Hepatocyte (in vitro differentiated cells): Measurements from ENCODE around the gene CRTAP.

Experiments
- EZH2 ChIP-seq: fragments of 200-600 bp; sonication (generic); IDR thresholded peaks from 2 replicates; pipeline ENCODE4 v1.6.1; 2016; ENCODE audit warnings: antibody characterized with exemption, mild to moderate bottlenecking, borderline replicate concordance
- EZH2phosphoT487 ChIP-seq: fragments of 200-600 bp; sonication (generic); IDR thresholded peaks from one replicate; pipeline ENCODE4 v1.6.1; 2018; ENCODE audit warnings: antibody characterized with exemption, mild to moderate bottlenecking, low read depth, moderate library complexity; ENCODE audit not compliant: unreplicated experiment, severe bottlenecking
- TF ChIP-seq, protein P1 (sequence below): fragments of 200-600 bp; sonication (generic); IDR thresholded peaks from 2 replicates; pipeline ENCODE4 v1.5.1; 2016; ENCODE audit warnings: antibody characterized with exemption, mild to moderate bottlenecking; ENCODE audit not compliant: poor library complexity

DNA sequence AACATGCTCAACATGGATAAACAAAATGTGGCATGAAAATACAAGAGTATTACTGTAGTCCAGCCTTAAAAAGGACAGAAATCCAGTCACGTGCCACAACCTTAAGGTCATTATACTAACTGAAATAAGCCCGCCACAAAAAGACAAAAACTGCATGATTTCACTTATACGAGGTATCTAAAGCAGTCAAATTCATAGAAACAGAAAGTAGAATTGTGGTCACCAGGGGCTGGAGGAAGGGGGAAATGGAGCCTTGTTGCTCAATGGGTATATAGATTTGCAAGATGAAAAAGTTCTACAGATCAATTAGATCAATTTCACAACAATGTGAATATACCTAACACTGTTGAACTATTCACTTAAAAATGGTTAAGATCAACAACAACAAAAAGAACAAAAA, 24.3 kb upstream of the CRTAP start:
- TF ChIP-seq, protein P1, sequence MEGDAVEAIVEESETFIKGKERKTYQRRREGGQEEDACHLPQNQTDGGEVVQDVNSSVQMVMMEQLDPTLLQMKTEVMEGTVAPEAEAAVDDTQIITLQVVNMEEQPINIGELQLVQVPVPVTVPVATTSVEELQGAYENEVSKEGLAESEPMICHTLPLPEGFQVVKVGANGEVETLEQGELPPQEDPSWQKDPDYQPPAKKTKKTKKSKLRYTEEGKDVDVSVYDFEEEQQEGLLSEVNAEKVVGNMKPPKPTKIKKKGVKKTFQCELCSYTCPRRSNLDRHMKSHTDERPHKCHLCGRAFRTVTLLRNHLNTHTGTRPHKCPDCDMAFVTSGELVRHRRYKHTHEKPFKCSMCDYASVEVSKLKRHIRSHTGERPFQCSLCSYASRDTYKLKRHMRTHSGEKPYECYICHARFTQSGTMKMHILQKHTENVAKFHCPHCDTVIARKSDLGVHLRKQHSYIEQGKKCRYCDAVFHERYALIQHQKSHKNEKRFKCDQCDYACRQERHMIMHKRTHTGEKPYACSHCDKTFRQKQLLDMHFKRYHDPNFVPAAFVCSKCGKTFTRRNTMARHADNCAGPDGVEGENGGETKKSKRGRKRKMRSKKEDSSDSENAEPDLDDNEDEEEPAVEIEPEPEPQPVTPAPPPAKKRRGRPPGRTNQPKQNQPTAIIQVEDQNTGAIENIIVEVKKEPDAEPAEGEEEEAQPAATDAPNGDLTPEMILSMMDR = no peak
- TF ChIP-seq EZH2phosphoT487 (no peak), EZH2 (no peak)
